ENCODE measurements around the gene SLC25A31. TPM values are rescaled to one million over a fixed set of nuclear protein-coding genes. Genes with fewer than 3 reads are reported as not detected.

Gene SLC25A31
- total RNA-seq, 5 donors from 2014 or later (not counting 1 experiment from before 2014, with no cell fraction given), result not detected

DNA sequence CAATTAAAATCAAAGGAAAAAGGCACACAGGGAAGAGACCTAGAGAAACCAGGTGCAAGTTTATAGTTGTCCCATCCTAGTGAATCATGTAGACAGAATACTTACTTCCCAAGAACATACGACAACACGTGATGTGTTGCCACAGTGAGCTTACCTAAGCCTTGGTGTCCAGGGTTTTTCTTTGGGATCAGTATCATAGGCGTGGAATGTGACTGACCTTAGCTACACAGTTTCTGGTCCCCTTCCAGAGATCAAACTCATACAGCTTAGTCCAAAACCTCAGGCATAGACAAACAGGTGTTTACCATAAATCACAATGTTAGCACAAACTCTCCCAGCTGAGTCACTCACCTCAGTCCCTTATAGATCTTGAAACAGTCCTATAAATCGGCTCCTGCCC, 17.7 kb downstream of the SLC25A31 start:
- CTCF ChIA-PET, result no interaction called here
- no peak overlapping the region for H3K27ac Mint-ChIP-seq
- H3K36me3 Mint-ChIP-seq, result no peaks in the 10 kb centered on the region

DNA sequence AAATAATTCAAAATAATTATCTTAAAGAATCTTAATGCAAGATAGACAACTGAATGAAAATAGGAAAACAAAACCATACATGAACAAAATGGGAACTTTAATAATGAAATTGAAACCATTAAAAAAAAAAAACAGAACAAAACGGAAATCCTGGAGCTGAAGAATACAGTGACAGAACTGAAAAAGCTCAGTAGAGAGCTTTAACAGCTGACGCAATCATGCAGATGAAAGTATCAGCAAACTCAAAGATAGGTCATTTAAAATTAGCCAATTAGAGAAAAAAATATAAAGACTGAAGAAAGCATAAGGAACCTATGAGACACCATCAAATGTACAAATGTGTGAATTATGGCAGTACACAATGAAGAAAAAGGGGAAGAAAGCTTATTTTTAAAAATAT, 18.8 kb downstream of the SLC25A31 start:
- WGBS (ENCODE audit: insufficient coverage), result no CpG with 5 or more reads among the region's 2 CpGs
- no peak overlapping the region for H3K4me3 ChIP-seq (ENCODE audit: control insufficient read depth in 1 of 2, extremely low read depth in 1 of 2, low read length in 1 of 2)
- H3K27me3 ChIP-seq (replicated peaks in 1 of 2; ENCODE audit: control insufficient read depth in 2 of 2, extremely low read depth in 1 of 2, insufficient read depth in 2 of 2, low read length in 1 of 2), result peaks cover 0 to 3% of the 10 kb centered on the region in 2 experiments
- no peak for DNase-seq
- Mint-ChIP-seq H3K36me3 (no peaks in the 10 kb centered on the region), H3K4me1 (no peaks in the 10 kb centered on the region), H3K27ac (no peak overlapping the region), H3K27me3 (peaks cover 15 to 25% of the 10 kb centered on the region in 2 donors), H3K4me3 (no peak overlapping the region), H3K9me3 (peaks cover 0 to 13% (median 8%) of the 10 kb centered on the region in 3 donors)
- no peaks in the 10 kb centered on the region for H3K9me3 ChIP-seq
- no peak overlapping the region for H3K27ac ChIP-seq (ENCODE audit: low read length)
- ChIA-PET CTCF (interaction anchor here in 1 of 2 donors (0.6 kb wide), 1 partner anchor 25 kb away, joined by 3 read pairs; no protein-coding TSS in a partner anchor), POLR2A (no interaction called here)
- H3K4me1 ChIP-seq (ENCODE audit: control insufficient read depth in 1 of 2, extremely low read depth in 1 of 2, insufficient read depth in 2 of 2, low read length in 2 of 2), result no peaks in the 10 kb centered on the region
- ATAC-seq (replicated peaks in 1 of 4), result no peak
- no peaks in the 10 kb centered on the region for H3K36me3 ChIP-seq (ENCODE audit: control insufficient read depth in 2 of 2, extremely low read depth in 1 of 2, insufficient read depth in 1 of 2, low read length in 1 of 2)

More for the DNA sequence above, 17.7 kb downstream of the SLC25A31 start:
- Histone ChIP-seq H3K4me1 (ENCODE audit: control insufficient read depth in 1 of 2, extremely low read depth in 1 of 2, insufficient read depth in 2 of 2, low read length in 2 of 2) (no peaks in the 10 kb centered on the region), H3K4me3 (ENCODE audit: control insufficient read depth in 1 of 2, extremely low read depth in 1 of 2, low read length in 1 of 2) (no peak overlapping the region), H3K27me3 (replicated peaks in 1 of 2; ENCODE audit: control insufficient read depth in 2 of 2, extremely low read depth in 1 of 2, insufficient read depth in 2 of 2, low read length in 1 of 2) (peaks cover 0 to 3% of the 10 kb centered on the region in 2 experiments), H3K36me3 (ENCODE audit: control insufficient read depth in 2 of 2, extremely low read depth in 1 of 2, insufficient read depth in 1 of 2, low read length in 1 of 2) (no peaks in the 10 kb centered on the region), H3K27ac (ENCODE audit: low read length) (no peak overlapping the region), H3K9me3 (no peaks in the 10 kb centered on the region)
- DNase-seq (no peak), ATAC-seq (replicated peaks in 1 of 4) (no peak)
- peaks cover 0 to 13% (median 8%) of the 10 kb centered on the region in 3 donors for H3K9me3 Mint-ChIP-seq
- H3K4me3 Mint-ChIP-seq, result no peak overlapping the region
- no peaks in the 10 kb centered on the region for H3K4me1 Mint-ChIP-seq
- POLR2A ChIA-PET, result no interaction called here
- peaks cover 13 to 25% of the 10 kb centered on the region in 2 donors for H3K27me3 Mint-ChIP-seq
- 69% methylated on average over 4 of the region's 4 CpGs for WGBS (ENCODE audit: insufficient coverage)

DNA sequence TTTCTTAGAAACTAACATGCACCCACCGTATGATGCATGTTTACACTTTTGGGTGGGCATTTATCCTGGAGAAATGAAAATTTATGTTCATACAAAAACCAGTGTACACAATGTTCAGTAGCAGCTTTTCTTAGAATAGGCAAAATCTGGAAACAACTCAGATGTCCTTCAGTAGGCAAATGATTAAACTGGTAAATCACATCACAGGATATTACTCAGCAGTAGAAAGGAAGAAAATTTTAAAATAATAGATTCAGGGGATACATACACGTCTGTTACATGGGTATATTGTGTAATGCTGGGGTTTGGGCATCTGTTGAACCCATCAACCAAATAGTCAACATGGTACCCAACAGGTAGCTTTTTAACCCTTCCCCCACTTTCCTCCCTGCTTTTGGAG, 26.7 kb downstream of the SLC25A31 start:
- no peak overlapping the region for H3K27ac ChIP-seq (ENCODE audit: low read length)
- H3K4me3 Mint-ChIP-seq, result no peak overlapping the region
- no peaks in the 10 kb centered on the region for H3K4me1 Mint-ChIP-seq
- ChIA-PET CTCF (no interaction called here), POLR2A (no interaction called here)
- DNase-seq (no peak), ATAC-seq (replicated peaks in 1 of 4) (no peak)
- WGBS (ENCODE audit: insufficient coverage), result 100% methylated on average over 1 of the region's 2 CpGs
- H3K9me3 ChIP-seq, result no peaks in the 10 kb centered on the region
- H3K4me1 ChIP-seq (ENCODE audit: control insufficient read depth in 1 of 2, extremely low read depth in 1 of 2, insufficient read depth in 2 of 2, low read length in 2 of 2), result no peaks in the 10 kb centered on the region
- no peaks in the 10 kb centered on the region for H3K27me3 ChIP-seq (replicated peaks in 1 of 2; ENCODE audit: control insufficient read depth in 2 of 2, extremely low read depth in 1 of 2, insufficient read depth in 2 of 2, low read length in 1 of 2)
- H3K27ac Mint-ChIP-seq, result no peak overlapping the region
- no peaks in the 10 kb centered on the region for H3K36me3 ChIP-seq (ENCODE audit: control insufficient read depth in 2 of 2, extremely low read depth in 1 of 2, insufficient read depth in 1 of 2, low read length in 1 of 2)
- peaks cover 0 to 4% (median 0%) of the 10 kb centered on the region in 3 donors for H3K9me3 Mint-ChIP-seq
- H3K4me3 ChIP-seq (ENCODE audit: control insufficient read depth in 1 of 2, extremely low read depth in 1 of 2, low read length in 1 of 2), result no peak overlapping the region
- H3K27me3 Mint-ChIP-seq, result peaks cover 8 to 18% of the 10 kb centered on the region in 2 donors
- no peaks in the 10 kb centered on the region for H3K36me3 Mint-ChIP-seq

- H3K4me1 ChIP-seq (ENCODE audit: control insufficient read depth in 1 of 2, extremely low read depth in 1 of 2, insufficient read depth in 2 of 2, low read length in 2 of 2), result no peaks in the 10 kb centered on the region
- Mint-ChIP-seq H3K4me3 (no peak overlapping the region), H3K36me3 (no peaks in the 10 kb centered on the region), H3K27me3 (peaks cover 3 to 13% of the 10 kb centered on the region in 2 donors), H3K9me3 (peaks cover 0 to 4% (median 0%) of the 10 kb centered on the region in 3 donors), H3K4me1 (no peaks in the 10 kb centered on the region), H3K27ac (no peak overlapping the region)
- WGBS (ENCODE audit: insufficient coverage), result no CpG with 5 or more reads among the region's 2 CpGs
- H3K9me3 ChIP-seq, result no peaks in the 10 kb centered on the region
- H3K27ac ChIP-seq (ENCODE audit: low read length), result no peak overlapping the region
- H3K4me3 ChIP-seq (ENCODE audit: control insufficient read depth in 1 of 2, extremely low read depth in 1 of 2, low read length in 1 of 2), result no peak overlapping the region
- no peaks in the 10 kb centered on the region for H3K27me3 ChIP-seq (replicated peaks in 1 of 2; ENCODE audit: control insufficient read depth in 2 of 2, extremely low read depth in 1 of 2, insufficient read depth in 2 of 2, low read length in 1 of 2)
- ATAC-seq (replicated peaks in 1 of 4), result no peak
- no peaks in the 10 kb centered on the region for H3K36me3 ChIP-seq (ENCODE audit: control insufficient read depth in 2 of 2, extremely low read depth in 1 of 2, insufficient read depth in 1 of 2, low read length in 1 of 2)
- DNase-seq, result no peak
- CTCF ChIA-PET, result no interaction called here
- POLR2A ChIA-PET, result no interaction called here
These were observed 29.1 kb downstream of the SLC25A31 start for GRCh38 chr4:127759228-127759820.

GRCh38 chr4:127759893-127760292, 29.7 kb downstream of the SLC25A31 start:
- Histone ChIP-seq H3K4me1 (ENCODE audit: control insufficient read depth in 1 of 2, extremely low read depth in 1 of 2, insufficient read depth in 2 of 2, low read length in 2 of 2) (no peaks in the 10 kb centered on the region), H3K36me3 (ENCODE audit: control insufficient read depth in 2 of 2, extremely low read depth in 1 of 2, insufficient read depth in 1 of 2, low read length in 1 of 2) (no peaks in the 10 kb centered on the region), H3K27me3 (replicated peaks in 1 of 2; ENCODE audit: control insufficient read depth in 2 of 2, extremely low read depth in 1 of 2, insufficient read depth in 2 of 2, low read length in 1 of 2) (no peaks in the 10 kb centered on the region), H3K9me3 (no peaks in the 10 kb centered on the region), H3K27ac (ENCODE audit: low read length) (no peak overlapping the region), H3K4me3 (ENCODE audit: control insufficient read depth in 1 of 2, extremely low read depth in 1 of 2, low read length in 1 of 2) (no peak overlapping the region)
- ChIA-PET POLR2A (no interaction called here), CTCF (interaction anchor here in 1 of 2 donors (0.7 kb wide), 1 partner anchor 1882 kb away, joined by 3 read pairs; no protein-coding TSS in a partner anchor)
- H3K27me3 Mint-ChIP-seq, result peaks cover 3 to 13% of the 10 kb centered on the region in 2 donors
- peaks cover 0 to 4% (median 0%) of the 10 kb centered on the region in 3 donors for H3K9me3 Mint-ChIP-seq
- DNase-seq, result no peak
- H3K4me3 Mint-ChIP-seq, result no peak overlapping the region
- no peaks in the 10 kb centered on the region for H3K36me3 Mint-ChIP-seq
- no peaks in the 10 kb centered on the region for H3K4me1 Mint-ChIP-seq
- 20% methylated on average over 1 of the region's 3 CpGs for WGBS (ENCODE audit: insufficient coverage)
- H3K27ac Mint-ChIP-seq, result no peak overlapping the region
- ATAC-seq (replicated peaks in 1 of 4), result no peak

DNA sequence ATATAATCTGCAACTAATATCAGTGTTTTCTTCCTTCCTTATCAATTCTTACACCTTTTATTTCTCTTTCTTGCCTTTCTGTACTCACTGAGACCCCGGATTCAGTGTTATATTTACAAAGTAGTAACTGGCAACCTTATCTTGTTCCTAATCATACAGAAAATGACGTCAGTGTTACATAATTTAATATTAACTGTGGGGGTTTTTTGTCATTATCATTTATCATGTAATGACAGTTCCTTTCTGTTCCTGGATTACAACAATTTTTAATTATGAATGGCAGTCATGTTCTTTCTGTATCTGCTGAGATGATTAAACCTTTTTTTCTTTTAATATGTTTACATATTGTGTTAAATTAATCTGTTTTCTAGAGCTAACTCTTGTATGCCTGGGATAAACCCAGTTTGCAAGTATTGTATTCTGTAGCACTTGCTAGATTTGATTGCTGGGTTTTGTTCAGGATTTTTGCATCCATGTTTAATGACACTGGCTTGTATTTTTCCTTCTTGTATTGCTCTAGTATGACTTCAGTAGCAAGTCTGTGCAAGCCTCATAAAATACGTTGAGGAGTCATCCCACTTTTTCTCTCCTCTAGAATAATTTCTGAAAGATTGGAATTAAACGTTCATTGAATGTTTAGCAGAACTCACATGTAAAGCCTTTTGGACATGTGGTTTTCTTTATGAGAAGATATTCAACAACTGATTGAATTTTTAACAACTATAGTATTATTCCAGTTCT, 41.5 kb downstream of the SLC25A31 start:
- H3K4me3 ChIP-seq (ENCODE audit: control insufficient read depth in 1 of 2, extremely low read depth in 1 of 2, low read length in 1 of 2), result no peak overlapping the region
- no peaks in the 10 kb centered on the region for H3K9me3 ChIP-seq
- POLR2A ChIA-PET, result no interaction called here
- H3K4me3 Mint-ChIP-seq, result no peak overlapping the region
- H3K36me3 ChIP-seq (ENCODE audit: control insufficient read depth in 2 of 2, extremely low read depth in 1 of 2, insufficient read depth in 1 of 2, low read length in 1 of 2), result no peaks in the 10 kb centered on the region
- no CpG with 5 or more reads among the region's 4 CpGs for WGBS (ENCODE audit: insufficient coverage)
- no peaks in the 10 kb centered on the region for H3K9me3 Mint-ChIP-seq
- ATAC-seq (replicated peaks in 1 of 4) (no peak), DNase-seq (no peak)
- no peaks in the 10 kb centered on the region for H3K36me3 Mint-ChIP-seq
- no peaks in the 10 kb centered on the region for H3K4me1 Mint-ChIP-seq
- H3K27ac ChIP-seq (ENCODE audit: low read length), result no peak overlapping the region
- H3K27ac Mint-ChIP-seq, result no peak overlapping the region
- CTCF ChIA-PET, result interaction anchor here in 1 of 2 donors (0.7 kb wide), 1 partner anchor 34 kb away, joined by 8 read pairs; no protein-coding TSS in a partner anchor
- H3K27me3 Mint-ChIP-seq, result peaks cover 34 to 41% of the 10 kb centered on the region in 2 donors
- H3K27me3 ChIP-seq (replicated peaks in 1 of 2; ENCODE audit: control insufficient read depth in 2 of 2, extremely low read depth in 1 of 2, insufficient read depth in 2 of 2, low read length in 1 of 2), result peaks cover 0 to 8% of the 10 kb centered on the region in 2 experiments
- no peaks in the 10 kb centered on the region for H3K4me1 ChIP-seq (ENCODE audit: control insufficient read depth in 1 of 2, extremely low read depth in 1 of 2, insufficient read depth in 2 of 2, low read length in 2 of 2)
